Dendritic cell treated with granulocyte-macrophage colony-stimulating factor and Interleukin-4, amounts not matched to agents 40 ng/mL and 50 ng/mL, for 4 days (primary cell): ENCODE results near the gene PLEKHD1.
A peak's percentile ranks its signal among the peaks of the same experiment; 100 is the strongest.

Experiments used
- H3K27ac Mint-ChIP-seq: one replicate; pipeline ENCODE4 v1.8.0; 2022; ENCODE audit warnings: mild to moderate bottlenecking, mixed read lengths
- H3K27me3 Mint-ChIP-seq: one replicate; pipeline ENCODE4 v1.8.0; 2022; ENCODE audit warnings: mild to moderate bottlenecking, mixed read lengths
- H3K36me3 Mint-ChIP-seq: one replicate; pipeline ENCODE4 v1.8.0; 2022; ENCODE audit warnings: low read depth, mixed read lengths
- H3K4me1 Mint-ChIP-seq: one replicate; pipeline ENCODE4 v1.8.0; 2022; ENCODE audit warnings: low read depth, mixed read lengths
- H3K4me3 Mint-ChIP-seq: one replicate; pipeline ENCODE4 v1.8.0; 2022; ENCODE audit warnings: mild to moderate bottlenecking, moderate library complexity, mixed read lengths
- H3K9me3 Mint-ChIP-seq: one replicate; pipeline ENCODE4 v1.8.0; 2022; ENCODE audit warnings: mixed read lengths
- intact Hi-C: fragments of 100-400 bp; cut with micrococcal nuclease; formaldehyde crosslinking; loops from one replicate; pipeline ENCODE4 v1.15.0; 2022

PLEKHD1 gene

DNA sequence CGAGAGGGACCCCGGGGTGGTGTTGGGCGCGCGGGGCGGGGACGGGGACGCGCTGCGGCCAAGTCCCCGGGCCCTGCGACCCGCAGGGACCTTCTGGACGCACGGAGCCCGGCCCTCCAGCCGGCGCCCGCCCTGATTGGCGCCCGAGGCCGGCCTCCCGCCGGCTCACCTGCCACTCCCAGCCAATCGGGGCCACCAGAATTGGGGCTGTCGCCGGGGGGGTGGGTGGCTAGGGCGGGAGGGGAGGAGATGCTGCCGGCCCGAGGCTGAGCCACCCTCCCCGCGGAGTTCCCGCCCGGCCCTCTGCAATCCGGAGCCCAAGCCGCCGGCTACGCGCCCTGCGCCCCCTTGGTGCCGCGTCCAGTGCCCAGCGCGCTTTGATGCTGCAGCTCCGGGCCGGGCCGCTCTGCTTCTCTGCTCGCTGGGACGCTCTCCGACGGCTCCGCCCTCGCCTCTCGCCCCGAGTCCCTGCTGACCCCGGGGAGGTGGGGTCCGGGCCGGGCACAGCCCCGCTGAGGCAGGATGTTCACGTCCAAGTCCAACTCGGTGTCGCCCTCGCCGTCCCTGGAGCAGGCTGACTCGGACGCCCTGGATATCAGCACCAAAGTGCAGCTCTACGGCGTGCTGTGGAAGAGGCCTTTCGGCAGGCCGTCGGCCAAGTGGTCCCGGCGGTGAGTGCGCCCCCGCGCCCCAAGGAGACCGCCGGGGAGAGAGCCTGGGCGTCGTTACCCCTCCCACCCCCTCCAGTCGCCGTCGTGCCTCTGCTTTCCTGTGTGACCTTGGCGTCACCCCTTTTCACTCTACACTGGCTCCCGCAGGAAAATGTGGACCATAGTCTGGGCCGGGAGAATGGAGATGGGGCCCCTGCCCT is at the start of gene PLEKHD1:
Gene PLEKHD1, plus strand, starts transcription at position 285 of the 871 bp plus-strand sequence. Its CDS starts 238 bp downstream, at position 523.
- Mint-ChIP-seq H3K9me3 (no peaks in the 10 kb centered on the region), H3K27me3 (peaks cover 76% of the 10 kb centered on the region), H3K27ac (no peak within 1 kb of the TSS), H3K4me1 (peaks cover 4% of the 10 kb centered on the region), H3K4me3 (peak within 1 kb of the TSS; percentile 10), H3K36me3 (no peaks in the 10 kb centered on the region)
- intact Hi-C loops: no loop called here

DNA sequence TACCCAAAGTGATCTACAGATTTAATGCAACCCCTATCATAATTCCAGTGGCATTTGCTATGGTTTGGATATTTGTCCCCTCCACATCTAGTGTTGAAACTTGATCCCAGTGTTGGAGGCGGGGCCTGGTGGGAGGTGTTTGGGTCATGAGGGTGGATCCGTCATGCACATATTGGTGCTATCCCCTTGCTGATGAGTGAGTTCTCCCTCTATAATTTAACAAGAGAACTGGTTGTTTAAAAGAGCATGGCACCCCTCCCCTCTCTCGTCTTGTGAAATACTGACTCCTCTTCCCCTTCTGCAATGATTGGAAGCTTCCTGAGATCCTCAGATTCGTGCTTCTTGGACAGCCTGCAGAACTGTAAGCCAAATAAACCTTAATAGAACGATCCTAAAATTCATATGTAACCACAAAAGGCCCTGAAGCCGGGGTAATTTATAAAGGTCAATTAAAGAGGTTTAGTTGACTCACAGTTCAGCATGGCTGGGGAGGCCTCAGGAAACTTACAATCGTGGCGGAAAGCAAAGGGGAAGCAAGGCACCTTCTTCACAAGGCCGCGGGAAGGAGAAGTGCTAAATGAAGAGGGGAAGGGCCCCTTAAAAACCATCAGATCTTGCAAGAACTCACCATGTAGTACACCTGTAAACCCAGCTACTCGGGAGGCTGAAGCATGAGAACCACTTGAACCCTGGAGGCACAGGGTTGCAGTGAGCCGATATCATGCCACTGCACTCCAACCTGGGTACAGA is 44.8 kb upstream of the PLEKHD1 start:
- H3K27ac Mint-ChIP-seq: no peak overlapping the region
- H3K9me3 Mint-ChIP-seq: no peaks in the 10 kb centered on the region
- peaks cover 24% of the 10 kb centered on the region for H3K4me1 Mint-ChIP-seq
- no peaks in the 10 kb centered on the region for H3K27me3 Mint-ChIP-seq
- intact Hi-C loops: no loop called here
- H3K36me3 Mint-ChIP-seq: peaks cover 42% of the 10 kb centered on the region
- no peak overlapping the region for H3K4me3 Mint-ChIP-seq

DNA sequence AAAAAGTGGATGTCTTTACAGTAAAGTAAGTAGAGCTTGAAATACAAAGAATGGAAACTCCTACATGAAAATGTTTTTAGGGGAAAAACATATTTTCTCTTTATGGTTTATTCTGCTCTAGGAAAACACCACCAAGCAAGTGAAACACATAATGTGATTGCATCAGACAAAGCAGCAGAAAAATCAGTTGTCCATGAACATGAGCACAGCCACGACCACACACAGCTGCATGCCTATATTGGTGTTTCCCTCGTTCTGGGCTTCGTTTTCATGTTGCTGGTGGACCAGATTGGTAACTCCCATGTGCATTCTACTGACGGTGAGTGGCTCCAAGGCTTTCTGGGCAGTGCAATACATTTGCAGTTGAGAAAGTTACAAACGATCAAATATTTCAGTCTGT is 42.6 kb upstream of the PLEKHD1 start:
- Mint-ChIP-seq H3K4me1 (peaks cover 18% of the 10 kb centered on the region), H3K27ac (no peak overlapping the region), H3K9me3 (no peaks in the 10 kb centered on the region), H3K36me3 (peaks cover 65% of the 10 kb centered on the region), H3K4me3 (no peak overlapping the region), H3K27me3 (no peaks in the 10 kb centered on the region)
- intact Hi-C loops: no loop called here

DNA sequence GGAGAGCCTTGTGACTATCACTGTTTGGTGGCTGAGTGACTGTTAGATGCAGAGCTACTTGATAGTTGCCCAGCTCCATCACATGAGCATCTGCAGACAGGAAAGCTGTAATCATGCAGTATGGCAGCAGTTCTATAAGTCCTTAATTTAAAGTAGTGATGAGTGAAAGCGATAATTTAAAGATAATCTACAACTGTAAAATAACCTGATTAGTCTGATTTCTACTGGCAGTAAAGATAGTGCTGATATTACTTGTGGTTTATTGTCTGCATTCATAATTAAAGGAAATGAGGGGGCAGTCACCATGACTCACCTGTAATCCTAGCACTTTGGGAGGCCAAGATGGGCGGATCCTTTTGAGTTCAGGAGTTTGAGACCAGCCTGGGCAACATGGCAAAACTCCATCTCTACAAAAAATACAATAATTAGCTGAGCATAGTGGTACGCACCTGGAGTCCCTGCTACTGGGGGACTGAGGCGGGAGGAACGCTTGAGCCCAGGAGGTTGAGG is 41.2 kb upstream of the PLEKHD1 start:
- Mint-ChIP-seq H3K36me3 (peaks cover 79% of the 10 kb centered on the region), H3K9me3 (no peaks in the 10 kb centered on the region), H3K27me3 (no peaks in the 10 kb centered on the region), H3K27ac (no peak overlapping the region), H3K4me3 (no peak overlapping the region), H3K4me1 (peaks cover 18% of the 10 kb centered on the region)
- intact Hi-C loops: no loop called here

DNA sequence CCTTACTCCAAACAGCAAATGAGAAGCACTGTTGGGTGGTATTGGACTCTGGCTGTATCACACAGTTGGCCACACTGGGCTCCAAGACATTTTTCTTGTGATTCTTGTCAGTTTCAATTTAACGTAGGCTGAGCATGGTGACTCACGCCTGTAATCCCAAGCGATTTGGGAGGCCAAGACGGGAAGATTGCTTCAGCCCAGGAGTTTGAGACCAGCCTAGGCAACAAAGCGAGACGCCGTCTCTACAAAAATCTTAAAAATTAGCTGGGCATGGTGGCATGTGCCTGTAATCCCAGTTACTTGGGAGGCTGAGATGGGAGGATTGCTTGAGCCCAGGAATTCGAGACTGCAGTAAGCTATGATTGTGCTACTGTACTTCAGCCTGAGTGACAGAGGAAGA is 35.3 kb upstream of the PLEKHD1 start:
- Mint-ChIP-seq H3K4me3 (no peak overlapping the region), H3K9me3 (no peaks in the 10 kb centered on the region), H3K27ac (no peak overlapping the region), H3K36me3 (peaks cover 72% of the 10 kb centered on the region), H3K27me3 (no peaks in the 10 kb centered on the region), H3K4me1 (peaks cover 5% of the 10 kb centered on the region)
- intact Hi-C loops: no loop called here

DNA sequence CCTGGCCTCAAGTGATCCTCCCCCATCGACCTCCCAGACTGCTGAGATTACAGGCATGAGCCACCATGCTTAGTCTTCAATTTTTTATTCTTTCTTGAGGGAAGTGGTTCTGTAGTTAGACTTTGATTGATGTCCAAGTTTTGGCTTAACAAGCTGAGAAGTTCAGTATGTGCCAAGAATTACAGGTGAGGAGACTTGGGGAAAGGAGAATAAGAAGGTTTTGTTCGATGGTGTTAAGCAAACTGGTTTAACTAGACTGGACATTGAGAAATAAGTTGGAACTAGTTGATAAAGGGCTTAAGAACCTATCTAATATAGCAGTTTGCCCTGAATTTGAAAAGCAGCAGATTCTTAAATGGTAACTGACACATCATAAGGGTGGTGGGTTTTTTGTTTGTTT is 32.6 kb upstream of the PLEKHD1 start:
- H3K9me3 Mint-ChIP-seq: no peaks in the 10 kb centered on the region
- H3K27ac Mint-ChIP-seq: no peak overlapping the region
- no peak overlapping the region for H3K4me3 Mint-ChIP-seq
- H3K27me3 Mint-ChIP-seq: no peaks in the 10 kb centered on the region
- H3K36me3 Mint-ChIP-seq: peaks cover 69% of the 10 kb centered on the region
- H3K4me1 Mint-ChIP-seq: peaks cover 5% of the 10 kb centered on the region
- intact Hi-C loops: no loop called here

DNA sequence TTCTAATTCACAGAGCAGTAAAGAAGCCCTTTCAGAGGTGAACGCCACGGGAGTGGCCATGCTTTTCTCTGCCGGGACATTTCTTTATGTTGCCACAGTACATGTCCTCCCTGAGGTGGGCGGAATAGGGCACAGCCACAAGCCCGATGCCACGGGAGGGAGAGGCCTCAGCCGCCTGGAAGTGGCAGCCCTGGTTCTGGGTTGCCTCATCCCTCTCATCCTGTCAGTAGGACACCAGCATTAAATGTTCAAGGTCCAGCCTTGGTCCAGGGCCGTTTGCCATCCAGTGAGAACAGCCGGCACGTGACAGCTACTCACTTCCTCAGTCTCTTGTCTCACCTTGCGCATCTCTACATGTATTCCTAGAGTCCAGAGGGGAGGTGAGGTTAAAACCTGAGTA is 26.2 kb upstream of the PLEKHD1 start:
- H3K4me3 Mint-ChIP-seq: no peak overlapping the region
- H3K36me3 Mint-ChIP-seq: peaks cover 79% of the 10 kb centered on the region
- H3K4me1 Mint-ChIP-seq: no peaks in the 10 kb centered on the region
- intact Hi-C loops: no loop called here
- no peaks in the 10 kb centered on the region for H3K9me3 Mint-ChIP-seq
- H3K27me3 Mint-ChIP-seq: no peaks in the 10 kb centered on the region
- no peak overlapping the region for H3K27ac Mint-ChIP-seq

DNA sequence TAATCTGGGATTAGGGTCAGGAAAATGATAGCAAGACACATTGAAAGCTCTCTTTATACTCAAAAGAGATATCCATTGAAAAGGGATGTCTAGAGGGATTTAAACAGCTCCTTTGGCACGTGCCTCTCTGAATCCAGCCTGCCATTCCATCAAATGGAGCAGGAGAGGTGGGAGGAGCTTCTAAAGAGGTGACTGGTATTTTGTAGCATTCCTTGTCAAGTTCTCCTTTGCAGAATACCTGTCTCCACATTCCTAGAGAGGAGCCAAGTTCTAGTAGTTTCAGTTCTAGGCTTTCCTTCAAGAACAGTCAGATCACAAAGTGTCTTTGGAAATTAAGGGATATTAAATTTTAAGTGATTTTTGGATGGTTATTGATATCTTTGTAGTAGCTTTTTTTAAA is 25.4 kb upstream of the PLEKHD1 start:
- Mint-ChIP-seq H3K4me3 (no peak overlapping the region), H3K27me3 (no peaks in the 10 kb centered on the region), H3K36me3 (peaks cover 73% of the 10 kb centered on the region), H3K9me3 (no peaks in the 10 kb centered on the region), H3K27ac (no peak overlapping the region), H3K4me1 (no peaks in the 10 kb centered on the region)
- intact Hi-C loops: no loop called here

DNA sequence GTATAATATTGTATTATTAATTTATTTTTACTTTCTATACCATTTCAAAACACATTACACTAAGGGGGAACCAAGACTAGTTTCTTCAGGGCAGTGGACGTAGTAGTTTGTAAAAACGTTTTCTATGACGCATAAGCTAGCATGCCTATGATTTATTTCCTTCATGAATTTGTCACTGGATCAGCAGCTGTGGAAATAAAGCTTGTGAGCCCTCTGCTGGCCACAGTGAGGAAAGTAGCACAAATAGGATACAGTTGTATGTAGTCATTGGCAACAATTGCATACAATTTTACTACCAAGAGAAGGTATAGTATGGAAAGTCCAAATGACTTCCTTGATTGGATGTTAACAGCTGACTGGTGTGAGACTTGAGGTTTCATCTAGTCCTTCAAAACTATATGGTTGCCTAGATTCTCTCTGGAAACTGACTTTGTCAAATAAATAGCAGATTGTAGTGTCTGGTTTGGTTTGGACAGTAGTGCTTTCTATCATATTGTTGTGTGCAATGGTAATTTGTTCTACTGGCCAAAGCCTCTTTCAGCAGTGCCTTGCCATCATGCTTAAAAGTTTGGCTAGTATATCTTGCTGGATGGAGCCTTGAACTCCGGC is 24.3 kb upstream of the PLEKHD1 start:
- Mint-ChIP-seq H3K36me3 (peaks cover 64% of the 10 kb centered on the region), H3K27me3 (no peaks in the 10 kb centered on the region), H3K4me1 (no peaks in the 10 kb centered on the region), H3K9me3 (no peaks in the 10 kb centered on the region), H3K27ac (no peak overlapping the region), H3K4me3 (no peak overlapping the region)
- intact Hi-C loops: loop anchor here (1.0 kb wide), 2 partner anchors 62 to 217 kb away; partner anchors contain the start of genes ERH and SLC39A9

DNA sequence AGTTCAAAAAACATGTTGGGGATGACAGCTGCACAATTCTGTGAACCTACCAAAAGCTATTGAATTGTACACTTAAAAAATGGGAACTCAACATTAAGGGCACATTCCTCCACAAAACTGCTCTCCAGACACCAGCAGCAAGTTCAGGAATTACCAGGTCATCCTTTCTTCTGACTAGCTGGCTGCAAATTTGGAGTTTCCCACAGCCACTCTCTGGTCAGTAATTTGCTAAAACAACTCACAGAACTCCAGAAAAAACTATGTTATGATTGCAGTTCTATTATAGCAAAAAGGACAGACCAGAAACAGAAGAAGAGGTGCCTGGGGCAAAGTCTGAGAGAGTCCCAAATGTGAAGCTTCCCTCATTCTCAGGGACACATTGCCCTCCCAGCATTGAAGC is 20.1 kb upstream of the PLEKHD1 start:
- Mint-ChIP-seq H3K27ac (no peak overlapping the region), H3K36me3 (peaks cover 28% of the 10 kb centered on the region), H3K4me1 (peaks cover 12% of the 10 kb centered on the region), H3K4me3 (no peak overlapping the region), H3K9me3 (no peaks in the 10 kb centered on the region), H3K27me3 (no peaks in the 10 kb centered on the region)
- intact Hi-C loops: no loop called here

DNA sequence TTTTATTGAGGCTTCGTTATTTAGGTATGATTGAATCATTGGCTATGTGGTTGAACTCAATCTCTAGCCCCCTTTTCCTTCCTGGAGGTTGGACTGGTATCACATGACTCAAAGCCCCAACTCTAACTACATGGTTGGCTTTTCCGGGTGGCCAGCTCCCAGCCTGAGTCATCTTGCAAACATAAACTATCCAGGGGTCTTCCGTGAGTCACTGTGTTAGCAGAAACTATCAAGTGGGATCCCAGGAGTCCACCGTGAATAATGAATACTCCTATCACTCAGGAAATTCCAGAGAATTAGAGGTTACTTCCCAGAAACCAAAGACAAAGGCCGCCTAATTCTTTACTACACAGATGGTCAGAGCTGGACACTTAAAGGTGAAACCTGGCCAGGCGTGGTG is 19.7 kb upstream of the PLEKHD1 start:
- H3K9me3 Mint-ChIP-seq: no peaks in the 10 kb centered on the region
- peaks cover 12% of the 10 kb centered on the region for H3K4me1 Mint-ChIP-seq
- H3K27me3 Mint-ChIP-seq: no peaks in the 10 kb centered on the region
- no peak overlapping the region for H3K4me3 Mint-ChIP-seq
- intact Hi-C loops: no loop called here
- peaks cover 23% of the 10 kb centered on the region for H3K36me3 Mint-ChIP-seq
- no peak overlapping the region for H3K27ac Mint-ChIP-seq

DNA sequence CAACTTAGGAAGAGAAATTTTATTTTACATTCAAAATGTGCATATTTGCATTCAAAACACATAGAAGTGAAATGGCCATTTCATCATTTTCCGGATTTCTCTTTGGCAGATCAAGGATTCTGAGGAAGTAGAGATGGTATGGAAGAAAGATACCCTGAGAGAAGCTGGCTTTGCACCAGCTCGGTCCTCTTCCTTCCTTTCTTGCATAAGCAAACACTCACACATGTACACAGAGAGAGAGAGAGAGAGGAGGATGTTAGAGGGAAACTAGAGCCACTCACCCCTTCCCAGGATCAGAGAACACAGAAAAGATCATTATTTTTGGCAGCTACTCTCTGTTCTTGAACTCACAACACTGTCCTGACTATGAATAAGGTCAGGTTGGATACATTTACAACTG is 15.6 kb upstream of the PLEKHD1 start:
- no peaks in the 10 kb centered on the region for H3K36me3 Mint-ChIP-seq
- no peak overlapping the region for H3K4me3 Mint-ChIP-seq
- peaks cover 12% of the 10 kb centered on the region for H3K4me1 Mint-ChIP-seq
- intact Hi-C loops: no loop called here
- H3K27ac Mint-ChIP-seq: no peak overlapping the region
- no peaks in the 10 kb centered on the region for H3K9me3 Mint-ChIP-seq
- no peaks in the 10 kb centered on the region for H3K27me3 Mint-ChIP-seq

DNA sequence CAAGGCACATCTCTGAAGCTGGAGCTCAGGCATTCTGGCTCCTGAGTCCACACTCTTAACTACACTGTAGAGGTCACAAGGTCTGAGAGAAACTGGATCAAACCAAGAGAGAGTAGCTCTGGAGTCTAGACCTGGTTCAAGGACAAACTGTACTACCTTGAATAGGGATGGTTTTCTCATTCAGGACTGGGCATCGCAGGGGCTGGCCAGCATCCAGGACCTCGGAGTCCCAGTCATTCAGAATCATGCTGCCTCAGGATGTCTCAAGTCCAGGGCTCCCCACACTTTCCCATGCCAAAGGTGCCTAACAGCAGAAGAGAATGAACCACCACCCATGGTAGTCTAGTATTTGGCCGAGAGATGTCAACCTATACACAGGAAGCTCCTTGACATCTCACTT is 13.1 kb upstream of the PLEKHD1 start:
- Mint-ChIP-seq H3K4me1 (peaks cover 12% of the 10 kb centered on the region), H3K27ac (no peak overlapping the region), H3K36me3 (no peaks in the 10 kb centered on the region), H3K4me3 (no peak overlapping the region), H3K27me3 (peaks cover 2% of the 10 kb centered on the region), H3K9me3 (no peaks in the 10 kb centered on the region)
- intact Hi-C loops: no loop called here

DNA sequence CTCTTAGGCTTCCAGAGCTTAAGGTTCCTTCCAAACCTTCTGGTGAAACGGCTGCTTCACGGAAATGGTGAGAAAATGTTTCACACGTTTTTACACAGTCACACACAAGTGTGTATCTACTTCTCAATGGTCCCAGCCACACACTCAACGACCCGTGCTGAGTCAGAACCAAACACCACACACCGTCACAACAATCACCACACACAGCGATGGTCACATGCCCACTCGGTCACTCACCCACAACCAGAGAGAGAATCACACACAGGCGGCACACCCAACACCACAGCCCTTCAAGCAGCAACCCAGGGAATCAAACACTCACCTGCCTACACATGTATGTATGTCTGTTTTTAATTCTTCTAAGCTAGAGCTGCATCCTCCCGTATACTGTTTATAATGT is 12.6 kb upstream of the PLEKHD1 start:
- H3K9me3 Mint-ChIP-seq: no peaks in the 10 kb centered on the region
- intact Hi-C loops: no loop called here
- H3K27ac Mint-ChIP-seq: no peak overlapping the region
- H3K4me1 Mint-ChIP-seq: peaks cover 12% of the 10 kb centered on the region
- peaks cover 5% of the 10 kb centered on the region for H3K27me3 Mint-ChIP-seq
- no peak overlapping the region for H3K4me3 Mint-ChIP-seq
- H3K36me3 Mint-ChIP-seq: no peaks in the 10 kb centered on the region
